ENCODE measurements around the gene FRYL.

- no peak for TF ChIP-seq CTCF (IDR thresholded peaks at IDR 0.05)
- TF ChIP-seq POLR2A (IDR thresholded peaks at IDR 0.05) = no peak
These were observed 237.2 kb downstream of the FRYL start for GRCh38 chr4:48542888-48543287.

Measured in adrenal gland (tissue), 5 donors.